ENCODE data around the gene GPAT2. TPM values are rescaled to one million over a fixed set of nuclear protein-coding genes. Genes with fewer than 3 reads are reported as not detected.
A peak's percentile ranks its signal among the peaks of the same experiment; 100 is the strongest.
"Not testable (repeated sequence)": the region's sequence is repeated elsewhere in the genome, so short reads cannot be mapped to it uniquely, and the experiment has no call there.

GPAT2 gene
- total and polyA plus RNA-seq, 4 donors, result 1.2 to 6.2 (median 4.8) TPM

DNA sequence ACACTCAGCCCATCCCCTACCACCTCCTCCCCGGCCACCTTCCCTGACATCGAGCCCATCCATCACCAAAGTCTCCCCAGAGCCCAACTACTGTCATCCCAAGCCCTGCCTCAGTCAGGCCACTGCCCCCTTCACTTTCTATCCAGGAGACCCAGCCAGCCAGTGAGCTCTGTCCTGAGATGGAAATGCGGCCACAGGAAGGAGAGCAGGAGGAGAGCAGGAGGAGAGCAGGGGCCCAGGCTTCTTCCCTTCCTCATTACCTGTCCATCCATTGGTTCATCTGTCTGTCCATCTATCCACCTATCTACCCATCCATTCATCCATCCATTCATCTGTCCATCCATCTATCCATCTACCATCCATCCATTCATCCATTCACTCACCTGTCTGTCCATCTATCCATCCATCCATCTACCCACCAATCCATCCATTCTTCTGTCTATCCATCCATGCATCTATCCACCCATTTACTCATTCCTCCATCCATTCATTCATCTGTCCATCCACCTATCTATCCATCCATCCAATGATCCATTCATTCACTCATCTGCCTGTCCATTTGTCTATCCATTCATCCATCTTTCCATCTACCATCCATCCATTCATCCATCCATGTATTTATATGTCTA, 29.4 kb upstream of the GPAT2 start:
- WGBS, 2 donors, result 100% methylated on average over 1 of the region's 3 CpGs
- H3K27me3 ChIP-seq (ENCODE audit: control insufficient read depth in 3 of 3, insufficient read depth in 3 of 3, low read length in 2 of 3); DNase-seq; H3K9me3 ChIP-seq (ENCODE audit: control insufficient read depth in 4 of 4, insufficient read depth in 3 of 4, low read length in 3 of 4); ATAC-seq (ENCODE audit: insufficient read depth, low FRiP score); H3K36me3 ChIP-seq (ENCODE audit: control insufficient read depth in 4 of 4, insufficient read depth in 4 of 4, low read length in 4 of 4); H3K9ac ChIP-seq (ENCODE audit: insufficient read depth in 1 of 2, low read length in 2 of 2); H3K4me3 ChIP-seq; H3K27ac ChIP-seq (ENCODE audit: low read depth in 1 of 2, low read length in 1 of 2); H3K4me1 ChIP-seq (ENCODE audit: control insufficient read depth in 5 of 5, insufficient read depth in 5 of 5, low read length in 5 of 5): not testable (repeated sequence)

DNA sequence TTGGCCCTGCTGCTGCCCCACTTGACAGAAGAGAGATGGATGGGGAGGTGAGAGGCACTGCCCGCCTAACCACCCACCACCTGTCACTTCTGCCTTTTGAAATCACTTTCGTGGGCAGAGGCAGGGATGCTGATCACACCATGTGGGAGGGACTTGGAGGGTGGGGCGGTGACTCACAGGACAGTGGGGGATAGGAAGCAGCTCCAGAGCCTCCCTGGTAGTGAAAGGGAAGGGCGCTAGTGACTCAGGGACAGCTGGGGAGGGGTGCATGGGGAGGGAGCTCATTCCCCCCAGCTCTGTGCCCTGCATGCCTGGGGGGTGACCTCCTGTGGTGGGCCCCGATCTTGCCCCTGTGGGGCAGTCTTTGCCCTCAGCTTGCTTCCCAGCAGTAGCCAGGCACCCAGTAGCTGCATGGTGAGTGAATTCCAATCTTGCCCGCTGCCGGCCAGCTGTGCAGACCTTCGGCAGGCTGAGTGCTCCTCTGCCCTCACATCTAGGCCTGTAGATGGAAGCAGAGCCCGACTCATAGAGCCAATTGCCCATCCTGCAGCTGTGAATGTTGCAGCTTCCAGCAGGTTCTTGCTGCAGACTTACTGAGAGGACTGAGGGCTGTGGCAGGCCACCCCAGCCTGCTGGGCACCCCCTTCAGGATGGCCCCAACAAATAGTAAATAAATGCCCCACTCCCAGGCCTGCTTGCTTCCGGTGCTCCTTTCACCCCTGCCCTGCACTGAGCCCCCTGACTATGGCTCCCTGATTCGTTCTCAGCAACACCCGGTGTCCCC, 28.6 kb upstream of the GPAT2 start:
- not testable (repeated sequence) for H3K4me3 ChIP-seq; H3K27me3 ChIP-seq (ENCODE audit: control insufficient read depth in 3 of 3, insufficient read depth in 3 of 3, low read length in 2 of 3); H3K27ac ChIP-seq (ENCODE audit: low read depth in 1 of 2, low read length in 1 of 2); H3K9ac ChIP-seq (ENCODE audit: insufficient read depth in 1 of 2, low read length in 2 of 2); H3K36me3 ChIP-seq (ENCODE audit: control insufficient read depth in 4 of 4, insufficient read depth in 4 of 4, low read length in 4 of 4); H3K9me3 ChIP-seq (ENCODE audit: control insufficient read depth in 4 of 4, insufficient read depth in 3 of 4, low read length in 3 of 4); H3K4me1 ChIP-seq (ENCODE audit: control insufficient read depth in 5 of 5, insufficient read depth in 5 of 5, low read length in 5 of 5)
- WGBS, 2 donors, result 62 to 69% methylated on average over 7 to 10 of the region's 12 CpGs
- DNase-seq, result peak in 2 of 3 donors; percentile 14 to 24
- ATAC-seq (ENCODE audit: insufficient read depth, low FRiP score), result peak; percentile 77

DNA sequence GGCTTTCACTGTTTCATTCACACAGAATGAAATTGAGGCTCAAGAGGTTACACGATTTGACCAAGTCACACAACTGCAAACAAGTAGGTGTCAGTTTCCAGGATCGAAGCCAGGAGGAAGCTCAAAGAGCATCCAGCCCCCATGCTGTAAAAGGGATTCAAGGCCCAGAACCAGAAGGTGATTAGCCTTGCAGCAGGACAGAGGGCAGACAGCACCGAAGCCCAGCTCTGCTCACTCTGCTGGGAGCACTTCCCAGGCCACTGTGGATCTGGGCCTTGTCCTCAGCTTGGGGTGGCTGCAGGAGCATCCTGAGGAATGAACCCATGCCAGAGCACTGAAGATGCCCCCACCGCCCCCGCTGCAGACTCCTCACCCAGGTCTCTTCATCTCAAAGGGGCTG, 27.8 kb upstream of the GPAT2 start:
- not testable (repeated sequence) for DNase-seq

DNA sequence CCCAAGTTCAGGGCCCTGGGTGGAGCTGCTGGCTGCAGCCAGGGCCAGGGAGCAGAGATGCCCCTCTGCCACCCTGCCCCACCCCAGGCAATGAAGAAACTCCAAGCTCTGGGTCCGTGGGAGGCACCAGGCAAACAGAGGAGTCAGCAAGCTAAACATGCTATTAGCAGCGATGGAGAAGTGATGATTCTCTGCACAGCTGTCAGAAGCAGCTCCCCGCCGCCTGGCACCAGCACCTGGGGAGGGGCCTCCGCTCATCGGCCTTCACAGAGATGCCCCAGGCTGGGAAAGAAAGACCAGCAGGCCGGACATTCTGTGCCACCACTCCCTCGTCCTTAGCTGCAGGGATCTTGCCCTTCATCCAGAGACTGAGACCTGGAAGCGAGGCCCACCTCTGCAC, 27.2 kb upstream of the GPAT2 start:
- not testable (repeated sequence) for H3K36me3 ChIP-seq (ENCODE audit: control insufficient read depth in 4 of 4, insufficient read depth in 4 of 4, low read length in 4 of 4); H3K4me1 ChIP-seq (ENCODE audit: control insufficient read depth in 5 of 5, insufficient read depth in 5 of 5, low read length in 5 of 5); H3K9me3 ChIP-seq (ENCODE audit: control insufficient read depth in 4 of 4, insufficient read depth in 3 of 4, low read length in 3 of 4); H3K27me3 ChIP-seq (ENCODE audit: control insufficient read depth in 3 of 3, insufficient read depth in 3 of 3, low read length in 2 of 3); H3K4me3 ChIP-seq; ATAC-seq (ENCODE audit: insufficient read depth, low FRiP score); H3K9ac ChIP-seq (ENCODE audit: insufficient read depth in 1 of 2, low read length in 2 of 2); H3K27ac ChIP-seq (ENCODE audit: low read depth in 1 of 2, low read length in 1 of 2); DNase-seq
- WGBS, 2 donors, result 87 to 95% methylated on average over 9 of the region's 9 CpGs

More for the DNA sequence above, 27.8 kb upstream of the GPAT2 start:
- H3K4me3 ChIP-seq; H3K27ac ChIP-seq (ENCODE audit: low read depth in 1 of 2, low read length in 1 of 2); H3K4me1 ChIP-seq (ENCODE audit: control insufficient read depth in 5 of 5, insufficient read depth in 5 of 5, low read length in 5 of 5); H3K36me3 ChIP-seq (ENCODE audit: control insufficient read depth in 4 of 4, insufficient read depth in 4 of 4, low read length in 4 of 4); H3K9ac ChIP-seq (ENCODE audit: insufficient read depth in 1 of 2, low read length in 2 of 2); ATAC-seq (ENCODE audit: insufficient read depth, low FRiP score); H3K27me3 ChIP-seq (ENCODE audit: control insufficient read depth in 3 of 3, insufficient read depth in 3 of 3, low read length in 2 of 3); H3K9me3 ChIP-seq (ENCODE audit: control insufficient read depth in 4 of 4, insufficient read depth in 3 of 4, low read length in 3 of 4): not testable (repeated sequence)
- 74 to 91% methylated on average over 3 of the region's 5 CpGs for WGBS, 2 donors

DNA sequence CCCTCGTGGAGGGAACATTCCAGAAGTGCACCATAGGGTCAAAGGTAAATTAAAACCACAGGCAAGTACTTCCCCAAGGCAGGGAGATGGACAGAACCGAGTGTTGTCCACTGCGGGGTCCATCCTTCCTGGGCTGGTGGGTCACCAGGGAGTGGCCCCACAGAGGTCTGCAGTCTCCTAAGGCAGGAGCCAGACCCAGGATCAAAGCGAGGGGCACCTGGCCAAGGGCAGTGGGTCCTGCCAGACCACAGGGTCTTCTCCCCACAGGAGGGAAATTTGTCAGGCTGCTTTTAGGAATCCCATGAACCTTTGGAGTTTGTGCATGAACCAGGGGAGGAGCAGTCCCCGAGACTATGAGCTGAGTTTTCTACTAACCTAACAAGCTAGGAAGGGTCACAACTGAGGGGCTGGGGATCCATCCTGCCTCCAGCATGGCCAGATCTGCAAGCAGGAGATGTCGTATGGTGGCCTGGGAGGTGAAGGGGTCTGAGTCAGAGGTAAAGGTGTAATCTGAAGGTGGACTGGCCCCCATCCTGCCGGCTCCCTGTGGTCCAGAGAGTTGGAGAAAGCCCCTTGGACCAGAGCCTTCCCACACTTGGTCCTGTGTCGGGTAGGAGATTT, 26.6 kb upstream of the GPAT2 start:
- 78 to 96% methylated on average over 7 to 8 of the region's 8 CpGs for WGBS, 2 donors
- not testable (repeated sequence) for H3K4me3 ChIP-seq; H3K9me3 ChIP-seq (ENCODE audit: control insufficient read depth in 4 of 4, insufficient read depth in 3 of 4, low read length in 3 of 4); H3K9ac ChIP-seq (ENCODE audit: insufficient read depth in 1 of 2, low read length in 2 of 2); H3K27me3 ChIP-seq (ENCODE audit: control insufficient read depth in 3 of 3, insufficient read depth in 3 of 3, low read length in 2 of 3); H3K4me1 ChIP-seq (ENCODE audit: control insufficient read depth in 5 of 5, insufficient read depth in 5 of 5, low read length in 5 of 5); DNase-seq; H3K27ac ChIP-seq (ENCODE audit: low read depth in 1 of 2, low read length in 1 of 2); H3K36me3 ChIP-seq (ENCODE audit: control insufficient read depth in 4 of 4, insufficient read depth in 4 of 4, low read length in 4 of 4); ATAC-seq (ENCODE audit: insufficient read depth, low FRiP score)

DNA sequence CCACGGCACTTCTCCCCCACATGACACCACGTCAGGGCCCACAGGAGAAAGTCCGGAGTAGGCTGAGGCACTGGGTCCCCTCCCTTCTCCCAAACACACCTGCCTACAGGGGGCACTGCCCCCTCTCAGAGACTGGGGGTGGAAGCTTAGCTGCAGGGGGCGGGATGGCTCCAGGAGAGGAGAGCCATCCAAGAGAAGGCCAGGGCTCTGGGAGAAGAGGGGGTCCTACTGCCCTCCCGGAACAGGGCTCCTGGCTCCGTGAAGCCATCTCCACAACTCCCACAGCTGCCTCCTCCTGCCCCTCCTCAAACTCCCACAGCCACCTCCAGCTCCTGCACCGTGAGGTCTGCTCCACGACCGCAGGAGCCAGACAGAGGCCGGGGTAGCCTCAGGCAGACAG, 25.6 kb upstream of the GPAT2 start:
- ATAC-seq (ENCODE audit: insufficient read depth, low FRiP score); H3K4me3 ChIP-seq; DNase-seq; H3K36me3 ChIP-seq (ENCODE audit: control insufficient read depth in 4 of 4, insufficient read depth in 4 of 4, low read length in 4 of 4); H3K4me1 ChIP-seq (ENCODE audit: control insufficient read depth in 5 of 5, insufficient read depth in 5 of 5, low read length in 5 of 5); H3K9me3 ChIP-seq (ENCODE audit: control insufficient read depth in 4 of 4, insufficient read depth in 3 of 4, low read length in 3 of 4); H3K27me3 ChIP-seq (ENCODE audit: control insufficient read depth in 3 of 3, insufficient read depth in 3 of 3, low read length in 2 of 3); H3K27ac ChIP-seq (ENCODE audit: low read depth in 1 of 2, low read length in 1 of 2); H3K9ac ChIP-seq (ENCODE audit: insufficient read depth in 1 of 2, low read length in 2 of 2): not testable (repeated sequence)
- 78 to 82% methylated on average over 6 to 7 of the region's 10 CpGs for WGBS, 2 donors

DNA sequence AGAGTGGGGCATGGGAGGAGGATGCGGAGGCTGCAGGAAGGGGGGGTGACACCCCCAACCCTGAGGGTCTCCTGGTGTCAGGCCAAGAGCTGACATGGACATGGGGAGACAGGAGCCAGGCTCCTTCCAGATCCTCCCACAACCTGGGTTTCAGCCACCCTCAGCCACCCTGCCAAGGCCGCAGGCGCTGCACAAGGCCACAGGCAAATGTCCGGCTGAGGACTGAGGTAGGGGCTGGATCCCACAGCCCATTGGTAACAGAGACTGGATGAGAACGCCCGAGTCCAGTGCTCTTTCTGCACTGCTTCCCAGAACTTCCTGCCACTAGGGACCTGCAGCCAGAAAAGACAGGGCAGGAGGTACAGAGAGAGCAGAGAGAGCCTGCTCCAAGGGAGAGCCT, 24.7 kb upstream of the GPAT2 start:
- not testable (repeated sequence) for DNase-seq; H3K27ac ChIP-seq (ENCODE audit: low read depth in 1 of 2, low read length in 1 of 2); H3K27me3 ChIP-seq (ENCODE audit: control insufficient read depth in 3 of 3, insufficient read depth in 3 of 3, low read length in 2 of 3); ATAC-seq (ENCODE audit: insufficient read depth, low FRiP score); H3K36me3 ChIP-seq (ENCODE audit: control insufficient read depth in 4 of 4, insufficient read depth in 4 of 4, low read length in 4 of 4); H3K9me3 ChIP-seq (ENCODE audit: control insufficient read depth in 4 of 4, insufficient read depth in 3 of 4, low read length in 3 of 4); H3K9ac ChIP-seq (ENCODE audit: insufficient read depth in 1 of 2, low read length in 2 of 2); H3K4me1 ChIP-seq (ENCODE audit: control insufficient read depth in 5 of 5, insufficient read depth in 5 of 5, low read length in 5 of 5); H3K4me3 ChIP-seq
- WGBS, 2 donors, result 80 to 93% methylated on average over 3 to 5 of the region's 6 CpGs

DNA sequence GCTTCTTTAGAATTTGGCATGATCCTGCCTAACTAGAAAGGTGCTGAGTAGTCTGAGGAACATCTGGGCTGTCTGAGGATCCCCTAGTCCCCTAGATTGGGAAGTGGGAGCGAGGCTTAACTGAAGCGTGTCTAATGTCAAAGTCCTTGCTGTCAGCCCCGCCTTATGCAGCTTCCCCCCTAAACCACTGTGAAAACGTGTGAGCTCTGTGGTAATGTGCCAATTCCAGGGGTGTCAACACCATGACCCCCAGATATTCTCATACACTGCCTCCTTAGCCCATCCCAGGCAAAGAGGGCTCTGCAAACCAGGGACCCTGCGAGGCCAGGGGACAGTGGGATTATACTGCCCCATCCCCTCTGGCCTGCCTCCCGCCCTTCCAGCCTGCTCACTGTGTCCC, 21.1 kb upstream of the GPAT2 start:
- not testable (repeated sequence) for H3K9ac ChIP-seq (ENCODE audit: insufficient read depth in 1 of 2, low read length in 2 of 2); ATAC-seq (ENCODE audit: insufficient read depth, low FRiP score); H3K4me3 ChIP-seq; H3K4me1 ChIP-seq (ENCODE audit: control insufficient read depth in 5 of 5, insufficient read depth in 5 of 5, low read length in 5 of 5); H3K36me3 ChIP-seq (ENCODE audit: control insufficient read depth in 4 of 4, insufficient read depth in 4 of 4, low read length in 4 of 4); H3K9me3 ChIP-seq (ENCODE audit: control insufficient read depth in 4 of 4, insufficient read depth in 3 of 4, low read length in 3 of 4); DNase-seq; H3K27ac ChIP-seq (ENCODE audit: low read depth in 1 of 2, low read length in 1 of 2); H3K27me3 ChIP-seq (ENCODE audit: control insufficient read depth in 3 of 3, insufficient read depth in 3 of 3, low read length in 2 of 3)
- WGBS, 2 donors, result 53 to 57% methylated on average over 2 to 3 of the region's 6 CpGs

Measured in lung (tissue), 10 donors.